DOHH2 (cell line): Measurements from ENCODE around the gene CTNNA2.

Experiments used
- H3F3A ChIP-seq: fragments of 200-600 bp; sonication (generic), shearing (Covaris generic); 2 replicates; pipeline ENCODE4 v1.6.0; 2016; ENCODE audit warnings: antibody characterized with exemption, mild to moderate bottlenecking; ENCODE audit not compliant: control insufficient read depth, insufficient read depth
- H3K27ac ChIP-seq: fragments of 200-600 bp; sonication (generic); 2 replicates; pipeline ENCODE4 v1.5.1; 2014; ENCODE audit warnings: low read depth, mild to moderate bottlenecking, low read length, moderate library complexity
- H3K27me3 ChIP-seq: fragments of 200-600 bp; sonication (generic); 2 replicates; pipeline ENCODE4 v1.6.1; 2014; ENCODE audit warnings: mild to moderate bottlenecking, low read length, mixed read lengths; ENCODE audit not compliant: control insufficient read depth
- H3K36me3 ChIP-seq: fragments of 200-600 bp; sonication (generic); 2 replicates; pipeline ENCODE4 v1.6.1; 2014; ENCODE audit warnings: mild to moderate bottlenecking, low read length, moderate library complexity, mixed read lengths; ENCODE audit not compliant: control insufficient read depth
- H3K4me1 ChIP-seq: fragments of 200-600 bp; sonication (generic); 2 replicates; pipeline ENCODE4 v1.6.1; 2014; ENCODE audit warnings: mild to moderate bottlenecking, low read length, mixed read lengths; ENCODE audit not compliant: control insufficient read depth
- H3K4me2 ChIP-seq: fragments of 200-600 bp; sonication (generic); 2 replicates; pipeline ENCODE4 v1.6.0; 2014; ENCODE audit warnings: mild to moderate bottlenecking, low read length, moderate library complexity
- H3K4me3 ChIP-seq: fragments of 200-600 bp; sonication (generic); 2 replicates; pipeline ENCODE4 v1.5.1; 2014; ENCODE audit warnings: mild to moderate bottlenecking, low read length, mixed read lengths
- H3K79me2 ChIP-seq: fragments of 200-600 bp; sonication (generic); 2 replicates; pipeline ENCODE4 v1.6.1; 2014; ENCODE audit warnings: mild to moderate bottlenecking, low read length, mixed read lengths; ENCODE audit not compliant: control insufficient read depth
- H3K9me2 ChIP-seq: fragments of 200-600 bp; sonication (generic); replicated peaks from 2 replicates; pipeline ENCODE4 v1.6.1; 2014; ENCODE audit warnings: mild to moderate bottlenecking, low read length, mixed read lengths; ENCODE audit not compliant: control insufficient read depth
- H3K9me3 ChIP-seq: fragments of 200-600 bp; sonication (generic); 2 replicates; pipeline ENCODE4 v1.6.1; 2014; ENCODE audit warnings: antibody characterized with exemption, low read length, mixed read lengths; ENCODE audit not compliant: control insufficient read depth, insufficient read depth
- H4K20me1 ChIP-seq: fragments of 200-600 bp; sonication (generic); 2 replicates; pipeline ENCODE4 v1.6.0; 2014; ENCODE audit warnings: low read depth, mild to moderate bottlenecking, antibody characterized with exemption, low read length, moderate library complexity; ENCODE audit not compliant: control insufficient read depth, insufficient read depth
- CTCF ChIP-seq: fragments of 200-600 bp; sonication (generic); IDR thresholded peaks from one replicate; pipeline ENCODE4 v1.5.1; 2014; ENCODE audit warnings: antibody characterized with exemption, mild to moderate bottlenecking, low read depth, low read length; ENCODE audit not compliant: poor library complexity, severe bottlenecking
- EZH2phosphoT487 ChIP-seq: fragments of 200-600 bp; sonication (generic); IDR thresholded peaks from 2 replicates; pipeline ENCODE4 v1.6.1; 2017; ENCODE audit warnings: borderline replicate concordance, mild to moderate bottlenecking, antibody characterized with exemption, low read length, moderate library complexity, mixed read lengths

Gene CTNNA2

GRCh38 chr2:80026040-80026729 is 513.3 kb downstream of the CTNNA2 start:
- Histone ChIP-seq H3K4me3 (no peak overlapping the region), H3K4me2 (no peak overlapping the region), H3K36me3 (no peaks in the 10 kb centered on the region), H3K79me2 (no peaks in the 10 kb centered on the region), H3K4me1 (no peaks in the 10 kb centered on the region), H3K27me3 (no peaks in the 10 kb centered on the region), H4K20me1 (no peaks in the 10 kb centered on the region), H3K27ac (no peak overlapping the region), H3K9me2 (no peaks in the 10 kb centered on the region), H3K9me3 (no peaks in the 10 kb centered on the region), H3F3A (no peaks in the 10 kb centered on the region)
- TF ChIP-seq EZH2phosphoT487 (no peak), CTCF (no peak)

- Histone ChIP-seq H3K79me2 (no peaks in the 10 kb centered on the region), H3K9me3 (no peaks in the 10 kb centered on the region)
- no peak for TF ChIP-seq EZH2phosphoT487
- TF ChIP-seq CTCF, result no peak
These were observed 515.2 kb downstream of the CTNNA2 start for GRCh38 chr2:80028051-80028450.

GRCh38 chr2:80028584-80028983 is 515.7 kb downstream of the CTNNA2 start:
- TF ChIP-seq EZH2phosphoT487 (no peak), CTCF (no peak)
- H3K4me1 ChIP-seq, result no peaks in the 10 kb centered on the region

More at GRCh38 chr2:80028051-80028450, 515.2 kb downstream of the CTNNA2 start:
- Histone ChIP-seq H3F3A (no peaks in the 10 kb centered on the region), H3K9me2 (no peaks in the 10 kb centered on the region), H3K36me3 (no peaks in the 10 kb centered on the region), H4K20me1 (no peaks in the 10 kb centered on the region), H3K27ac (no peak overlapping the region), H3K27me3 (no peaks in the 10 kb centered on the region), H3K4me1 (no peaks in the 10 kb centered on the region), H3K4me2 (no peak overlapping the region), H3K4me3 (no peak overlapping the region)

More at GRCh38 chr2:80028584-80028983, 515.7 kb downstream of the CTNNA2 start:
- Histone ChIP-seq H3K27me3 (no peaks in the 10 kb centered on the region), H3K27ac (no peak overlapping the region), H3K9me2 (no peaks in the 10 kb centered on the region), H3K4me3 (no peak overlapping the region), H3F3A (no peaks in the 10 kb centered on the region), H3K4me2 (no peak overlapping the region), H3K36me3 (no peaks in the 10 kb centered on the region), H3K9me3 (no peaks in the 10 kb centered on the region), H3K79me2 (no peaks in the 10 kb centered on the region), H4K20me1 (no peaks in the 10 kb centered on the region)
